A172 (cell line): ENCODE results near the gene DPF3. TPM values are rescaled to one million over a fixed set of nuclear protein-coding genes. Genes with fewer than 3 reads are reported as not detected.

Experiments
- DNase-seq: peaks from one replicate; pipeline ENCODE4 v3.0.0-alpha.2; 2015; ENCODE audit warnings: low spot score
- total RNA-seq: library from RNA; depleted of rRNA; stranded (reverse); fragments of >200 nt; shearing (Covaris generic); gene quantifications from 2 replicates; pipeline ENCODE4 v1.2.3, GENCODE V29; 2014

DPF3 gene
- total RNA-seq, 1 experiment from 2014 or later: 3.2 TPM

DNA sequence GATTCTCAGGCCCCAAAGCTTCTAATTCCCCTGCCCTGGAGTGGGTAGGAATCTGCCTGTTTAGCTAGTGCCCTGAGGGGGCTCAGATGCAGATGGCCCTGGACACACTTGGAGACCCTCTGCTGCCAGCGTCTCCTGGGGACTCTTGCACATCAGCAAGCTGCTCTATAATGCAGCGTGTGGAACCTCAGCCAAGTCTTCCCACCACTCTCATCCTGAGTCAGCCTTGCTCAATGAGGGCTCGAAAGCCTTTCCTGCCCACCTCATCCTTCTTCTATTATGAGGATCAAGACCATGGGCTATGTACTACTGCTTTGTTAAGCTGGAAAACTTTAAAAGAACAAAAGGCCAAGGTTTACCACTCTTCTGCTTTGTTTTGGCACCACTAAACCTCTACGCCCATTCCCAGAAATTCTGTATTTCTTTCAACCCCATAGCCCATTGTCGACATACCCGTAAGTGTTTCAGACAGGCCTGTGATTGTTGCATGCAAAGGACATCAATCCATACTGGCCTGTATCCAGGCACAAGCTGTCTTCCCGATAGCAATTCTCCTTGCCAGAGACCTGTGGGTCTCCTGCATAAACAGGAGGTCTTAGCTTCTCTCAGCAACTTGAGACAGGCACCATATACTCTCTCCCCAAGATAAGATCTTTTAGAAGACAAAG is 246.9 kb downstream of the DPF3 start:
- no peak for DNase-seq

DNA sequence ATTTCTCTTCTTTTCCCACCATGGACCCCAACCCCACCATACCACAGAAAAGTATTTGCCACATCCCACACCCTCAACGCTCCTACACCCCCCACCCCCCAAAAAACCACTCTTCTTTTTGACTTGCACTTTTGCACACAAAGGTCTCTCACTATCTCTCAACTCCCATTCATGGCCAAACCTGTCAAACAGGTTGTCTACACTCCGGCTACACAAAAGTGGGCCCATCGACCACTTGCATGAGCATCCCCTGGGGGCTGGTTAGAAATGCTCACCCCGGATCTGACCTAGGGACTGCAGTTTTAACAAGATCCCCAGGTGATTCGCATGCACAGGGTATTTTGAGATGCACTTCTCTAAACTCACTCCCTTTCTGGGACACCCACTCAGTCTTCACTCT is 248.2 kb downstream of the DPF3 start:
- DNase-seq: no peak

- DNase-seq: no peak
Measured at GRCh38 chr14:72644758-72645489, 249.0 kb downstream of the DPF3 start.

DNA sequence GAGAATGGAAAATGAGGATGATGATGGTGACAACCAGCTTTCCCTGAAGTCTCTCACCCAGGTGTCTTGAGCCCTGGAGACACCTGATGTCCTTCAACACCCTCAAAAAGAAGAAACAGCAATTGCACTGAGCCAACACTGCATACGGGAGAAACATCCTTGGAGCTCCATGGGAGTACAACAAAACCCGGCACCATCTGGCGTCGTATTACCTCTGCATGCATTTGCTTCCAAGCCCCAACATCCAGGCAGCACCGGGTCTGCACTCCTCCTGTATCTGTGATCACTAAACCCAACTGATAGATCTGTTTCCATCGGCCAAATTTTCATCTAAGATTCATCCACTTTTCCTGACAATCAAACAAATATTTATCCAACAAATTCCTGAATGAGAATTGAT is 249.9 kb downstream of the DPF3 start:
- DNase-seq: no peak

DNA sequence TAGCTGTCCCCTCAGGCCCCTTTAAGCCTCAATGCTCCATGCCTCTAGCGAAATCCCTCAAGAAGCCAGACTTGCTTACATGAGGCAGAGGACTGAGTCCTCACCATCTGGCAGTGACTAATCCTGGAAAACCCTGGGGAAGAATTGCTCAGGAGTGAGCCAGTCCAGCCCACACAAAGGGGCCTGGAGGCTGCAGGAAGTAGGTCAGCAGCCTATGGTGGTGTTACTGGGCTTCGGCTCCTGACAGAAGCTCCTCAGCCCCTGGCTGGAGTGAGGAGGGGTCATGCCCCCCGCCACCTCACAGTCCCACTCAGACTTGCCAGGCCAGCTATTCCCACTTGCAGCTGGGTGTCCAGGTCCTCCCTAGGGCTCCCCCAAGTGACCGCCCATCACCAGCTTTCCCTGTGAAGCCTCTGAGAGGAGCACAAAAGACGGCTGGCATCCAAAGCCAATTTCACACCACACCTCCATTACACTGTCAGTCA is 250.5 kb downstream of the DPF3 start:
- peak; percentile 97 for DNase-seq

GRCh38 chr14:72640911-72641485 is 252.9 kb downstream of the DPF3 start:
- no peak for DNase-seq

DNA sequence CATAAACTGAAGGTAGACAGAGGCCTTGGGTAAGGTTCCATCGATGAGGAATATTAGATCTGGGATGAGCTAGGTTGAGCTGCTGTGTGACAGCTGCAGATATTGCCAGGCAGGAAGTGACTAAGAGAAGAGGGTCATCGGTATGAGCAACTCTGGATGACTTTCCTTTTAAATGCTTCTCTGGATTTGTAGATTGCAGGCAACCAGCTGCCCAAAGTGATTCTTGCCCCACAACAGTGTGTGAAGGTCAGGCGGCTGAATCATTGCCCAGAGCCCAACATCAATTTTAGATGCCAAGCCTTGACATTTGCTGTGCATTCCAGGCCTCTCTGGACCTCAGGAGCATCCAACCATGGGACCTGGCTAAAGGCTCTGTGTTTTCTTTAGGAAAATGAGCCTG is 255.9 kb downstream of the DPF3 start:
- DNase-seq: peak; percentile 91

- no peak for DNase-seq
Measured at GRCh38 chr14:72636871-72637270, 257.0 kb downstream of the DPF3 start.

DNA sequence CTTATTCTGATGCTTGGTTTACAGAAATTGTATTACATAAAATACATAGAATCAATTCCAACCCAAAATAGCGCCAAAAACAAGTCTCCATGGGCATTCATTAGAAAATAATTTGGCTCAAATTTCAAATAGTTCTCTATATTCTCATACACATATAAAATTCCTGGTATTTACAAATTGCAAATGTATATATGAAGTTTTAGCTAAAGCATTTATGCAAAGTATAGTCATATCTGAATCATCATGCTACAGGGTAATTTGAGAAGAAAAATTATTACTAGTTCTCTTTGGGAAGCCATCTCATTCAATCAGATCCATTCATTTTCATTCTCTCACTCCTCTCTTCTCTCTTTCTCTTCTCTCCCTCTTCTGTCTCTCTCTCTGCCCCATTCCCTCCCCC is 257.8 kb downstream of the DPF3 start:
- no peak for DNase-seq

GRCh38 chr14:72634691-72635616 is 258.9 kb downstream of the DPF3 start:
- no peak for DNase-seq

DNA sequence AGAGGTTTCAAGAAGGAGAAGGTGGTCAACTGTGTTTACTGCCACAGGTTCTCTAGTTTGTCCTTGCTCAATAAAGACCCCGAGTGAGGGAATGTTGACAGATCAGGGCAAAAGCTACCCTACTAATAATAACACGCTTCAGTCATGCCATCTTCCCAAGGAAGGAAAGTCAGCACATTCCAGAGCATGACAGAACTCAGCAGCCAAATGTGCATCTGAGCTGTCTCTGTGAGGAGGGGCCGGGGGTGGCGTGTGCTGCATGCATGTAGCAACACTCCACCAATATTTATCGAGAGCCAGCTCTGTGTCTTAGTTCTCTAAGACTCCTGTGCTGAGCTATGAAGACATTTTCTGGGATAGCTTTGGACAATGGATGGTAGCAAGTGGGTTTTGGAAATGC is 260.4 kb downstream of the DPF3 start:
- DNase-seq: no peak

- no peak for DNase-seq
Measured at GRCh38 chr14:72632727-72633126, 261.2 kb downstream of the DPF3 start.

- no peak for DNase-seq
Measured at GRCh38 chr14:72631401-72631800, 262.5 kb downstream of the DPF3 start.

GRCh38 chr14:72630374-72630773 is 263.5 kb downstream of the DPF3 start:
- DNase-seq: no peak

- DNase-seq: no peak
Measured at GRCh38 chr14:72629534-72629933, 264.4 kb downstream of the DPF3 start.

GRCh38 chr14:72625689-72626088 is 268.2 kb downstream of the DPF3 start:
- DNase-seq: no peak

DNA sequence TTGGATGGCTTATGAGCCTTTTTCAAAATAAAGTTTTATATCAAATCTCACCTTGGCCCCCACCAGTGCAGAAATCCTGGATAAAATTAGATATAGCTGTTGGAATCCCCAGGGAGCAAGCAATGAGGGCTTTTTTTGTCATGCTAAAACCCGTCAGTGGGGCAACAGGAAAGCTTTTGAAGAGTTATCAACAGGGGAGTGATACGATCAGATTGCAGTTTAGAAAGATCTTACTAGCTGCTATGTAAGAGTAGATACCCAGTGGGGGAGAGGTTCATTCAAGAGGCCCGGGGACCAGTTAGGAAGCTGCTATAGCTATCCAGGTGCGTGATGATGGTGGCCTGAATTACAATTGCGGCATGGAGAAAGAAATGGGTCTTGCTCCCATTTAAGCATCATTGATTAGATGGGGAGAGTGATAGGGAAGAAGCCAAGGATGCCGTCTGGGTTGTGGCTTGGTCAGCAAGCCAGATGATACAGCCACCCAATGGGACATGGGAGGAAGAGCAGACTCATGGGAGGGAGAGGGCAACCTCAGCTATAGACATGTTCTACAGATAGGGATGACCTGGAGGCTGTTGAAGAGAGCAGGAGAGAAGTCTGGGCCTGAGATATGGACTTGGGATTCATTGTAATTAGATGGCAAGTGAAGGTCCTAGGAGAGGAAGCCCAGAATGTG is 272.4 kb downstream of the DPF3 start:
- DNase-seq: no peak

- DNase-seq: no peak
Measured at GRCh38 chr14:72619881-72620280, 274.0 kb downstream of the DPF3 start.

GRCh38 chr14:72619111-72619571 is 274.8 kb downstream of the DPF3 start:
- DNase-seq: no peak

- no peak for DNase-seq
Measured at GRCh38 chr14:72618424-72618823, 275.5 kb downstream of the DPF3 start.

- DNase-seq: peak; percentile 72
Measured at GRCh38 chr14:72617391-72618031, 276.4 kb downstream of the DPF3 start.
